Femur (tissue), 1 donor: ENCODE measurements around the gene NFYA.

Experiments used
- DNase-seq: peaks from one replicate; pipeline ENCODE4 v3.0.0-alpha.2; 2017

Gene NFYA

GRCh38 chr6:41072836-41073202, at the start of gene NFYA:
Gene NFYA, plus strand, starts transcription at chr6:41072974. Its CDS starts 6,116 bp downstream, at chr6:41079090.
- DNase-seq: no peak

- no peak for DNase-seq
Observed at GRCh38 chr6:41023114-41023513, 49.7 kb upstream of the NFYA start.

GRCh38 chr6:41025966-41026530, 46.7 kb upstream of the NFYA start:
- DNase-seq: no peak

- DNase-seq: no peak
Observed at GRCh38 chr6:41027241-41027640, 45.5 kb upstream of the NFYA start.

GRCh38 chr6:41027799-41028560, 44.8 kb upstream of the NFYA start:
- DNase-seq: peak; percentile 89

GRCh38 chr6:41028561-41029412, 44.0 kb upstream of the NFYA start:
- no peak for DNase-seq

GRCh38 chr6:41032830-41033229, 39.9 kb upstream of the NFYA start:
- no peak for DNase-seq

GRCh38 chr6:41033776-41034175, 39.0 kb upstream of the NFYA start:
- DNase-seq: no peak

GRCh38 chr6:41036186-41036585, 36.6 kb upstream of the NFYA start:
- DNase-seq: no peak

- no peak for DNase-seq
Observed at GRCh38 chr6:41036601-41037000, 36.2 kb upstream of the NFYA start.

GRCh38 chr6:41037107-41037900, 35.5 kb upstream of the NFYA start:
- DNase-seq: no peak

- DNase-seq: no peak
Observed at GRCh38 chr6:41038205-41038604, 34.6 kb upstream of the NFYA start.

GRCh38 chr6:41039060-41039998, 33.4 kb upstream of the NFYA start, which contains the start of gene UNC5CL:
Gene UNC5CL, minus strand, starts transcription at chr6:41039221. Its CDS starts 4,147 bp downstream, at chr6:41035074.
- DNase-seq: no peak

- DNase-seq: no peak
Observed at GRCh38 chr6:41040101-41040939, 32.5 kb upstream of the NFYA start.

- DNase-seq: no peak
Observed at GRCh38 chr6:41040940-41041536, 31.7 kb upstream of the NFYA start.

GRCh38 chr6:41042226-41043055, 30.3 kb upstream of the NFYA start, which contains the start of gene TSPO2:
Gene TSPO2, plus strand, starts transcription at chr6:41042467. Its CDS starts 519 bp downstream, at chr6:41042986.
- no peak for DNase-seq

GRCh38 chr6:41043151-41043550, 29.6 kb upstream of the NFYA start:
- DNase-seq: no peak

- DNase-seq: no peak
Observed at GRCh38 chr6:41045664-41046063, 27.1 kb upstream of the NFYA start.

GRCh38 chr6:41046084-41046483, 26.7 kb upstream of the NFYA start:
- DNase-seq: no peak
